GM21526 (cell line): ENCODE results near the gene TFG.
A peak's percentile ranks its signal among the peaks of the same experiment; 100 is the strongest.
"Not testable (repeated sequence)": the region's sequence is repeated elsewhere in the genome, so short reads cannot be mapped to it uniquely, and the experiment has no call there.

Source experiments
- ATAC-seq: cut with Tn5 transposase; IDR thresholded peaks from one replicate; pipeline ENCODE4 v1.9.1; 2021; ENCODE audit warnings: moderate library complexity; ENCODE audit not compliant: unreplicated experiment, low FRiP score

Gene TFG

DNA sequence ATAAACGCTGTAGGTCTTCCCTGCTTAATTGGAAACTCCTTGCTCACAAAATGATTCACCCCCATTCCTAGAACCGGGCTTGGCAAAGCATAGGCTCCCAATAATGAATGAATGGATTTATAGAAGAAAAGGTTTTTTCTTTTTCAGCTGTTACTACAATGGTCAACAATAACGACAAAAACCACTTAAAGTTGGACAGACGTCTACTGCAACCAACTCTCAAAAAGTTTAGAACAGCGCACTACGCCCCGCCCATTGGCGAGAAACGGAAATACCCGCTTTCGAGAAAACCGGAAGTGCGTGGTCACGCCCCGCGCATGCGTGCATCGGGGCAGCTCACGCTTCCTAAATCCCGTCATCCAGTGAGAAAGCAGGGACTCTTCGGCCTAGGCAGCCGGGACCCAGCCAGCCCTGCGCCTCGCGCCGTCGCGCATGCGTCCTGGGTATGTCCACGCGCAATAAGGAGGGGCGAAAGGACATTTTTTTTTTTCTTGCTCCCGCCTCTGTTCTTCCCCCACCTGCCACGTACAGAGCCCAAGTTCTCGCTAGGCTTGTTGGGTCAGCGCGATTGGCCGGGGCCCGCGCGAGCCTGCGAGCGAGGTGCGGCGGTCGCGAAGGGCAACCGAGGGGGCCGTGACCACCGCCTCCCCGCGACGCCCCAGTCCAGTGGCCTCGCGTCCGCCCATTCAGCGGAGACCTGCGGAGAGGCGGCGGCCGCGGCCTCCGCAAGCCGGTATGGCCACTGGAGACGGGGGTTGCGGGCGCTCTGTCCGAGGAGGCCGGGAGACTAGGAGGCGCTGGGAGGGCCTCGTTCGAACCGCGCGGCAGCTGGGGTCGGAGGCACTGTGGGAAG, at the start of gene TFG:
TFG (plus strand) TSS at position 506 of the 853 bp plus-strand sequence. CDS start 4,192 bp downstream, outside the sequence.
- ATAC-seq: peak; percentile 92

DNA sequence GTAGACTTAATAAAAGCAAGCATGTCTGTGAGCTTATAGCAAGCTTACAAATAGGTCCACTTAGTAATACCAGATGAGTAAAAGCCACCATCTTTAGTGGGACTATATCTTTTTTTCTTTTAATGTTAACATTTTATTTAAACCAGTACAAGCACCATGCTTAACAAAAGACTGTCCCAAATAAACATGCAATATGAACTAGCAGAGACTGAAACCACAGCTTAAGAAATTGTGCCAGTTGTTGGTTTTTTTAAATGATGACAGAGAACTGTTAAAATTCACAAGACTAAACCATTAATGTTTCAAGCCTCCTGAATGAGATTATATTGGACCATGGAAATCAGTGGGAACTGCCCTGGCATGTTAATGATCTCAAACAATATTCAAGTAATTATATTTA, 48.0 kb upstream of the TFG start:
- ATAC-seq: not testable (repeated sequence)

DNA sequence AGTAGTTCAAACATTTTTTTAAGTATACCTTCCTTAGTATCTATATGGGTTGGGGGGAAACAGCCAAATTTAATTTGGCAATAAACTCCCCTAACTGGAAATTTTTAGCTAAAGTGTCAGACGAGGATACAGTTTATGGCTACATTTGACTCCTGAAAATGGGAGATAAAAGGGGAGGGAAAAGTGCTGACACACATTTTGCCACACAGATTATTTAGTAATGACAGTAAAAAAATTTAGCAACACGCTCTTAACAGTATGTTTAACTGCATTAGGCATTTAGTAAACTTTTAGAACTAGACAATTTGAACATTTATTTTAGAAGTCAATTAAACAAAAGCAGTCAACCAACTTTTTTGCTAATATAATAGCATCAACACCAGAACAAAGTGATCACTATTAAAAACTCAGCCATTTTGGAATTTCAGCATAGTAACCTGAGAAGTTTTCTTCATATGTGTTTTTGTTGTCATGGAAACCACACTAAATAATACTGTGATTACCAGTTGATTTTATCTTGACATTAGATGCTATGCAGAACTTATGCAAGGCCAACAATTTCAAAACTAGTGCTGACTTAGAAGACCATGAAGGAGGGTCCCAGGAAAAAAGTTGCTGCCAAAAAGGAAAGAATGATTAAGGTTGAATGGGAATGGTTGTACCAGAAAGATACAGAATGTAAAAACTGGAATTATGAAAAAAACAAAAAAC, 47.0 kb upstream of the TFG start:
- ATAC-seq: no peak

DNA sequence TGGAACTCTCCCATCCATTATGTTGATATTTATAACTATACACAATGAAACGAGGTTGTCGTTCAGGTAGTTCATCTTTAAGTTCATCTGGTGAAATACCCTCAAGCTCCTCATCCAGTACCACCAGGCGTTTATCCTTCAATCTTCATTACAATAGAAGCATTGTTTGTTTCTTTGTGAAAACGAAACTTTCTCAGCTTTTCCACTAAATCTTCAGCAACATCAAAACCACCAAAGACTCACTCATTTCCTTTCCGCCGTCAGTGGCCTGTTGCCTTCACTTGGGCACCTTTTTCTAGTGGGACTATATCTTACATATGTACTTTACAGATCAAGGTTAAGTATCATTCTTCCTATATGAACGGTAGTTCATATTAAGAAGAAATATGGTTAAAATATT, 44.1 kb upstream of the TFG start:
- no peak for ATAC-seq

DNA sequence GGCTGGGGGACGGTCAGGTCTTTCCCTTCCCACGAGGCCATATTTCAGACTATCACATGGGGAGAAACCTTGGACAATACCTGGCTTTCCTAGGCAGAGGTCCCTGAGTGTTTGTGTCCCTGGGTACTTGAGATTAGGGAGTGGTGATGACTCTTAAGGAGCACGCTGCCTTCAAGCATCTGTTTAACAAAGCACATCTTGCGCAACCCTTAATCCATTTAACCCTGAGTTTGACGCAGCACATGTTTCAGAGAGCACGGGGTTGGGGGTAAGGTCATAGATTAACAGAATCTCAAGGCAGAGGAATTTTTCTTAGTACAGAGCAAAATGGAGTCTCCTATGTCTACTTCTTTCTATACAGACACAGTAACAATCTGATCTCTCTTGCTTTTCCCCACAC, 42.6 kb upstream of the TFG start:
- ATAC-seq: not testable (repeated sequence)

DNA sequence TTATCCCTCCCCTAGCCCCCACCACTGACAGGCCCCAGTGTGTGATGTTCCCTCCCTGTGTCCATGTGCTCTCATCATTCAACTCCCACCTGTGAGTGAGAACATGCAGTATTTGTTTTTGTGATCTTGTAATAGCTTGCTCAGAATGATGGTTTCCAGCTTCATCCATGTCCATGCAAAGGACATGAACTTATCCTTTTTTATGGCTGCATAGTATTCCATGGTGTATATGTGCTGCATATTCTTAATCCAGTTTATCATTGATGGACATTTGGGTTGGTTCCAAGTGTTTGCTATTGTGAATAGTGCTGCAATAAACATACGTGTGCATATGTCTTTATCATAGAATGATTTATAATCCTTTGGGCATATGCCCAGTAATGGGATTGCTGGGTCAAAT, 42.0 kb upstream of the TFG start:
- ATAC-seq: not testable (repeated sequence)

DNA sequence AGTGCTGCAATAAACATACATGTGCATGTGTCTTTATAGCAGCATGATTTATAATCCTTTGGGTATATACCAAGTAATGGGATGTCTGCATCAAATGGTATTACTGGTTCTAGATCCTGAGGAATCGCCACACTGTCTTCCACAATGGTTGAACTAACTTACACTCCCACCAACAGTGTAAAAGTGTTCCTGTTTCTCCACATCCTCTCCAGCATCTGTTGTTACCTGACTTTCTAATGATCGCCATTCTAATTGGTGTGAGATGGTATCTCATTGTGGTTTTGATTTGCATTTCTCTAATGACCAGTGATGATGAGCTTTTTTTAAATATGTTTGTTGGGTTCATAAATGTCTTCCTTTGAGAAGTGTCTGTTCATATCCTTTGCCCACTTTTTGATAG, 38.3 kb upstream of the TFG start:
- not testable (repeated sequence) for ATAC-seq

DNA sequence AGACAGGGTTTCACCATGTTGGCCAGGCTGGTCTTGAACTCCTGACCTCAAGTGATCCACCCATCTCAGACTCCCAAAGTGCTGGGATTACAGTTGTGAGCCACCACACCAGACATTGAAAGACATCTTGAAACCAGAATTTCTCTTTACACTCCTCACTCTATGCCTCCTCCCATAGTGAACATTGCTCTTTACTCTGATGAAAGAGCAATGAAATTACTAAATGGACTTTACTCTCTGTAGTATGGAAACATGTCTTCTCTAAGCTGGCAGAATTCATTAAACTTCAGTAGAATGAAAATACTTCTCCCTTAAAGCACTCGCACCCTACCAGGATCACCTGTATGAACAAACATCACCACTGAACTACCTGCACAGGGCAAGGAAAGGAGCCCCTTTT, 27.8 kb upstream of the TFG start:
- no peak for ATAC-seq

DNA sequence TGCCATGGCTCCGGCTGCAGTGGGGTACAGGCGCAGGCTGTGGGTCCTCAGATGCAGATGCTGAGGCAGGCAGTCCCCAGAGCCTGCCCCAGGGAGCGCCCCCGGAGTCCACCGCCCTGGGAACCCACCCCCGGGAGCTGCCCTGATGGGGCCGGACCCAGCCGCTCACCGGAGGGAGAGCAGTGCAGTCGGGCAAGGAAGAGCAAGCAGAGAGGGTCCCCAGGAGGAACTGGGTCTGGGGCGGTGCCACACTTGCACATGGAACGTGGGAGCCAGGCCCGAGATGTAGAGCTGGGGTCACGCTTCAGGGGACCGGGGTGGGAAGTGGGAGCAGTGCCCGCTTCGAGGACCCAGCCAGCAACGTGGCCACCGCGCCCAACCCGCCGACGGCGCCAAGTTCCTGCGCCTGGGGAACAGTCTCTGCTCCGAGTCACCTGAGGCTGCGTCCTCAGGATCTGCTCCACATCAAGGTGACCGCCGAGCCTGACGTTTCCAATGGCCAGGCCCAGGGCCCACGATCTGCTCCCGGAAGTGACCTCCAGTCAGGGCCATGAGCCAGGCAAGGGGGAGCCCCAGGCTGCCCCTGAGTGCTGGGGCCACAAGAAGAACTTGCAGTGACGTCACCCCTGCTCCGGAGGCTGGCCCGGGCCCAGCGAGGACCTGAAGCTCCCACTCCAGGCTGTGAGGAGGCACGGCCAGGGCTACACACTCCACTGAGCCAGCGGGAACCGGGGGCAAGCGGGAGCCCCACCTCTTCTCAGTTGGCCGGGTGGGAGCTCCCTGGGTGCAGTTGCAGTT, 27.0 kb upstream of the TFG start:
- no peak for ATAC-seq

DNA sequence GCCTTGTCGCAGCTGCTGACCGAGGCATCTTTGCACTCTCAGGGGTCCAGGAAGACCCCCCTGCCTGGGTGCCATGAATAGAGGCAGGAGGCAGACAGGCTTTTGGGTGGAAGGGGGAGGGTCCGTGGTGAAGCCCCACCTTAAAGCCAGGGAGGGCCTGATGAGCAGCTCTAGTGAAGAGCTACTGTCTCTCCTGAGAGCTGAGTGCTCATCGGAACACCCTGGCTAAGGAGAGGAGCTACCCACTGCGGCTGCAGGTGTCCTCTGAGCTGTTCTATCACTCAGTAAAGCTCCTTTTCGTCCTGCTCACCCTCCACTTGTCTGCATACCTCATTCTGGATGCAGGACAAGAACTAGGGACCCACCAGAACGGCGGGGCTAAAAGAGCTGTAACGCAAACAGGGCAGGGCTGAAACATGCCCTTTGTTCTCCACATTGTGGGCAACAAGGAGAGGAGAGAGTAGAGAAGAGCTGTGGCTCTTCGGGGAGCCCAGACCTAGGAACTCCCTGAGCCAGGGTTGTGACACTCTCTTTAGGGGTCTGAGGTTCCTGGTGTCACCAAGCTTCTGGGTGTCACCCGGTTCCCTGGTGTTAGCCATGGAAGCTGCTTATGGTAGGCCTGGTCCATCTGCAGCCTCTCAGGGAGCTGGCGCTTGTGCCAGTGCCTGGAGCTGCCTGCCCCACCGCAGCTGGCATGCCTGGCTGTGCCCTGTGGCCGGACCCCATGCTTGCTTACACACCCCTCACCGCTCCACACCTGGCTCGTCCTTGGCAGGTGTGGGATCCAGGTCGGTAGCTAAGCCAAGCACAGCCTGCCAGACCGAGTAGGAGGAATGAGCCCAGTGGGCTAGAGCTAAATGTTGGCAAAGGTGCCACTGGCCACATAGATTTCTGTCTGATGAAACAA, 26.2 kb upstream of the TFG start:
- no peak for ATAC-seq

DNA sequence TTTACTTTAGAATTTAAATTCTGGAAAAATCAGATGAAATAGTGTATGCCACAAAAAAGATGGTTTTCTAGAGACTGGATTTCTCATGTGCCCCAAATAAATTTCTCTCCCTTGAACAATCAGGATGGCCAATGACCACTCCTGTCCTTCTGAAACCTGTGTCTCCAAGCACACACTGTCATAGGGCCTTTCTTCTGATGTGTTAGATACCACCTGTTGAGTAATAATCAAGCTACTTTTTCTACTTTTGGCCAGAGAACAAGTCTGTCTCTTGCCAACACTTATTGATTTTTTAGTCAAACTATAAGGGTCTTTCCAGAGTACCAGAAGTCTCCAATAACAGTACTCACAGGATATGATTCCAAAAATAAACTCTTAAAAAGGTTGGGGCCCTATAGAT, 16.1 kb upstream of the TFG start:
- no peak for ATAC-seq

DNA sequence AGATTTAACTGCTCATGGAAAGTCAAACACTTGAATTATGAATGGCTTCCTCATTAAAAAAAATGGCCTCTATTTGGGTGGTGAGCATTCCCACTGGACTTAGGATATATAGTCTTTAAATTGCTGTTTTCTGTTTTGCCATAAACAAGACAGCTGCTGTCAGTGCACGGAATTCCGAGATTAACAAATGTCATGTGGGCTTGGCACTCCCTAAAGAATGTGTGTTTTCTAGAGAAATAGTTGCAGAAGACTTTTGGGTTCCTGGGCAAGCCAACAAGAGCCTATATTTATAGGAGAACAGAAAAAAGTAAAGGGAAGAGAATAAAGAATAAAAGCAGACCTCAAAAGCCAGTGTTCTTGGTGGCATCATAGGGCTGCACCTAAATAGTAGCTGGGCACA, 13.6 kb upstream of the TFG start:
- ATAC-seq: no peak

DNA sequence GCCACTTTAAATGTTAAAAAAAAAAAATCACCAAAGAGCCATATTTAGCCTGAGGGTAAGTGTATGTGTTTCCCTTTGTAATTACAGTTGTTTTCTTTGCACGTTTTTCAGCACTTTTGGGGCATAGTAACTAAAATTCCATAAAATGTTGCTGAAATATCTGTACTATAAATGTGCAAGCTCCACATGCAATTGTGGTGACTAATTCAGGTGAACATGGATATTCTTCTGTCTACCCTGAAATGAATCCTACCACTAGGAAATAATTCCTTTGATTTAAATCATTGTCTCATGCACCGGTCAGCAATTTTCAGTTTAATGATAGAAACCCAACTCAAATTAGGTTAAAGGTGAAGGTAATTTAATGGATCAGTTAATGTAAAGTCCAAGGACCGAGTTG, 13.1 kb upstream of the TFG start:
- no peak for ATAC-seq

DNA sequence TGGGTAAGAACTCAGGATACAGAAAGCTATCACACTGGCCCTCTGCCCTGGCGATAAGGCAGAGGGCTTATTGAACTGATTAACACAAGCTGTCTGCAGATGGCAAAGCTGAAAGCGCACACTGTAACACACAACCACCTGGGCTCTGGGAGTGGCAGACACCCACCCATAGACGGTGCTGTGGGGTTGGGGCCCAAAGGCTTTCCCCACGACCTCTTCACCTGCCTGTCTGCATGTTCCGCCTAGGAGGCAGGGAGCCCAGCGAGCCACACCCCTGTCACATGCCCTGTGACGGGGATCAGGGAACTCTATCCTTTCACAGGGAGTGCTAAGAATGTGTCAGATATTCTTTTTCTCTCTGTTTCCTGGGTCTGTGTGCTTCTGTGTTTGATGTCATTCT, 12.1 kb upstream of the TFG start:
- no peak for ATAC-seq

DNA sequence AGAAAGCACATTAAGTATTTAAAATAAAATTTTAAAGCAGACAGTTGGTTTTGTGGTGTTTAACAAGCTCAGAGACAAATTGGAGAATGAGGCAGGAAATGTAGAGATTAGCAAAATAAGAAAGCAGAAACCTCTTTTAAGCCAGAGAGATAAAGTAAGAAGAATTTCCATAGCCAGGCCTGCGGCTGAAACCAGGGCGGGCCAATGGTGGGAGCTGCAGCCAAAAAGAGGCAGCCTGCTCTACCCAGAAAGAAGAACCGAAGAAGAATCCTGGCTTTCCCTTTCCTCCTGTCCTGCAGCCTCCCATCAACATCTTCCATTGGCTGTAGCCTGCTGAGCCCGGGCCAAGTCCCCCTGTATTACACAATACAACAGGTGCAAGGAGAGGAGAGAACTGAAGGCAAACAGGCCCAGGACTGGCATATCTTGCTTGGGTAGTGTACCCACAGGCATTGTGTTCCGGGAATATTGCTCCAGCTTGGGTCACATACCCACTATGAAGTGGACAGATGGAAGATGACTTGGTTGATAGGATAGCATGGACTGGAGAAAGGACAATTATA, 11.5 kb upstream of the TFG start:
- ATAC-seq: no peak

DNA sequence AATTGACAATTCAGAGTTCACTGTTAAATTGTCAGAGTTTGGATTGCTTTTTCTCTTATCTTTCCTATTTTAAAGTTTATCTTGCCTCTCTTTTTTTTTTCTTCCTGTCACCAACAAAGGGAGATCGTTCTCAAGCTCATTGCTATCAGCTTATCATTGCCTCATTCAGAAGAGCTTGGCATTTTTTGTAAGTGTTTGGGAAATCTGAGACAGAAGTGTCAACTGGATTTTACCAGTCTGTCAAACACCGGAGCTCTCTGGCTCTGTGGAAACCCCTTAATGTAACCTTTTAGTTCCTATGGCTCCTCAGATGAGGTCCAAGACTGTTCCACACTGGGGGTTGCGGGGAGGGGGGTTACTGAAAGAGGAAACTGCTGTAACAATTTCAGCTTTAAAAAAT, 10.6 kb upstream of the TFG start:
- no peak for ATAC-seq

DNA sequence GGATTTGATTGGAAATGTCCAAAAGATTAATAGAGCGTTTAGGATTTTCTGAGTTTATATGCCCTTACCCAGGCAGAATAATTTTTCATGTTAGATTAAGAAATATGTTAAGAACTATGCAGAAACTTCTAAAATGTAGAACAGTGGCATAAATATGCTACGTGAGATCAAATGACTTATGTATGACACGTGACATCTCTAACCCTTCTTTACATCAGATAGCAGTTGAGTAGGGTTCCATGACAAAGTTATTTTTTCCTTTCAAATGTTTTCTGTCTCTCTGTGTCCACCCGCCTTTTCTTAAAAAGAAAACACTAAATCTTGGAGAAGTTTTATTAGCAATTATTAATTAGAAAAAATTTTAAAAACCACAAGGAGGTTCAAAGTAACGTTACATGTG, 8.6 kb upstream of the TFG start:
- no peak for ATAC-seq

DNA sequence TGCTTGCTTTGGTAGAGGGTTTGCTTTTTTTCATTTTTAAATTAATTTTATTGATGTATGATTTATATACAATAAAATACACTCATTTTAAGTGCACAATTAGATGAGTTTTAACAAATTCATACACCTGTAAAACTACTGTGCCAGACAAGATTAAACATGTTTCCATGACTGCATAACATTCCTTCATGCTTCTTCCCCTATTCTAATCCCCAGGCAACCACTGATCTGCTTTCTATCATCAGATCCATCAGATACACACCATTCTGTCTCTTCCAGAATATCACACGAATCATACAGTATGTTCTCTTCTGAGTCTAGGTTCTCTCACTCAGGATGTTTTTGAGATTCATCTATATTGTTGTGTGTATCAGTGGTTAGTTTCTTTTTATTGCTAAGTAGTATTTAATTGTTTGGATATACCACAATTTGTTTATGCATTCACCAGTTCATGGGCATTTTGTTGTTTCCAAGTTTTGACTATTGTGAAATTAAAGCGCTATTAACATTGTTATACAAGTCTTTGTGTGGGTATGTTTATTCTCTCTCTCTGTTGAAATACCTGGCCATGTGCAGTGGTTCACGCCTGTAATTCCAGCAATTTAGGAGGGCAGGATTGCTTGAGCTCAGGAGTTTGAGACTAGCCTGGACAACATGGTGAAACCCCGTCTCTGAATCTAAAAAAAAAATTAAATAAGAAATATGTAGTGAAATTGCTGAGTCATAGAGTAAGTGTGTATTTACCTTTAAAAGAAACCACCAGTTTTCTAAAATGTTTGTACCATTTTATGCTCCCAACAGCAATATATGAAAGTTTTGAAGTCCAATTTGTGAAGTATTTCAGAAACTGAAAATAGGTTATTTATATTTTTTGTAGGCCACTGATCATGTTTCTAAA, 7.0 kb upstream of the TFG start:
- ATAC-seq: no peak

DNA sequence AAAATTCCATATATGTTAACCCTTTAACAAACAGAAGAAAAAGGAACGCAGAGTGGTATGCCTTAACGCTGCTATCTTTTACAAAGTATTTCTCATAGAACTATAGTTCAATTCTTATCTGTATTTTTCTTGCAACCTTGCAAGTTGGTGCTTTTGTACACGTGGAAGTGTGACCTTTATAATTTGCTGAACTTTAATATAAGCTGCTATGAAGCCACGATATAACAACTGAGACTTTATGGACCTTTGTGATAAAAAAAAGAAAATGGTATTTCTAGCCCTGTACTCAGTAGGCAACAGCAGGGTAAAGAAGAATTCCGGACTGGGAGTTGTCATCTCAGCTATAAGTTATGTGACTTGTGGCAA, 6.3 kb upstream of the TFG start:
- ATAC-seq: no peak
